Thymus (tissue), 11 donors: ENCODE data around the gene ATXN7. TPM values are rescaled to one million over a fixed set of nuclear protein-coding genes. Genes with fewer than 3 reads are reported as not detected.

Experiments
- DNase-seq, 9 donors: peaks; one replicate each; pipeline ENCODE4 v3.0.0-alpha.2; 2013; ENCODE audit warnings: low spot score in 9 of 9, low read depth in 6 of 9, missing footprints in 1 of 9
- H3K27ac ChIP-seq, 2 donors: one replicate each; pipeline ENCODE4 v1.5.1; 2013; ENCODE audit warnings: control low read depth in 1 of 2, low read depth in 1 of 2, low read length in 1 of 2, mild to moderate bottlenecking in 1 of 2, moderate library complexity in 1 of 2
- H3K27me3 ChIP-seq, 2 donors: one replicate each; pipeline ENCODE4 v1.5.1; 2013; ENCODE audit warnings: low read length in 1 of 2; ENCODE audit not compliant: control insufficient read depth in 2 of 2, insufficient read depth in 1 of 2
- H3K36me3 ChIP-seq, 2 donors: one replicate each; pipeline ENCODE4 v1.5.1; 2013; ENCODE audit warnings: low read length in 1 of 2, mild to moderate bottlenecking in 1 of 2, moderate library complexity in 1 of 2; ENCODE audit not compliant: control insufficient read depth in 2 of 2, insufficient read depth in 2 of 2
- H3K4me1 ChIP-seq, 2 donors: one replicate each; pipeline ENCODE4 v1.5.1; 2013; ENCODE audit warnings: low read length in 2 of 2; ENCODE audit not compliant: control insufficient read depth in 2 of 2, insufficient read depth in 2 of 2
- H3K4me3 ChIP-seq, 2 donors: one replicate each; pipeline ENCODE4 v1.5.1; 2013; ENCODE audit warnings: low read length in 2 of 2, control low read depth in 1 of 2, mild to moderate bottlenecking in 1 of 2
- H3K9me3 ChIP-seq, 2 donors: one replicate each; pipeline ENCODE4 v1.5.1; 2013; ENCODE audit warnings: low read length in 1 of 2, mild to moderate bottlenecking in 1 of 2; ENCODE audit not compliant: control insufficient read depth in 2 of 2, insufficient read depth in 1 of 2
- WGBS: extraction: QIAGEN DNeasy Blood & Tissue Kit; methylation state at CpG from one replicate; pipeline ENCODE4 v1.1.7; 2013; 5-methylcytosine and 5-hydroxymethylcytosine counted together
- polyA plus RNA-seq: library from polyadenylated mRNA; stranded (reverse); fragments of 200-250 nt; gene quantifications from one replicate; pipeline ENCODE4 v1.2.3, GENCODE V29; 2013
- total RNA-seq: library from RNA; stranded (reverse); fragments of 120-200 nt; gene quantifications from one replicate; pipeline ENCODE4 v1.2.4, GENCODE V29; 2013
- donor health status: healthy.

Gene ATXN7
- total and polyA plus RNA-seq, 2 donors = 7.8 to 11.8 TPM

- no peak overlapping the region for H3K27ac ChIP-seq
- no peaks in the 10 kb centered on the region for H3K27me3 ChIP-seq
- WGBS = 98% methylated on average over 5 of the region's 5 CpGs
- H3K36me3 ChIP-seq = peaks cover 23 to 53% of the 10 kb centered on the region in 2 donors
- no peak overlapping the region for H3K4me3 ChIP-seq
- no peaks in the 10 kb centered on the region for H3K9me3 ChIP-seq
- no peaks in the 10 kb centered on the region for H3K4me1 ChIP-seq
- no peak for DNase-seq
Observed at GRCh38 chr3:63920001-63920400, 56.3 kb downstream of the ATXN7 start.

GRCh38 chr3:63921741-63922482 is 58.2 kb downstream of the ATXN7 start:
- Histone ChIP-seq H3K9me3 (no peaks in the 10 kb centered on the region), H3K27me3 (no peaks in the 10 kb centered on the region), H3K36me3 (peaks cover 30 to 56% of the 10 kb centered on the region in 2 donors), H3K27ac (no peak overlapping the region), H3K4me1 (no peaks in the 10 kb centered on the region), H3K4me3 (no peak overlapping the region)
- DNase-seq = peak in 1 of 9 donors; percentile 25
- WGBS = 88% methylated on average over 6 of the region's 6 CpGs

- peaks cover 27 to 58% of the 10 kb centered on the region in 2 donors for H3K36me3 ChIP-seq
- no peaks in the 10 kb centered on the region for H3K4me1 ChIP-seq
- 97% methylated on average over 2 of the region's 2 CpGs for WGBS
- no peak overlapping the region for H3K4me3 ChIP-seq
- H3K9me3 ChIP-seq = no peaks in the 10 kb centered on the region
- H3K27ac ChIP-seq = no peak overlapping the region
- no peaks in the 10 kb centered on the region for H3K27me3 ChIP-seq
- DNase-seq = no peak
Observed at GRCh38 chr3:63922491-63923199, 59.0 kb downstream of the ATXN7 start.

GRCh38 chr3:63926309-63926708 is 62.6 kb downstream of the ATXN7 start:
- H3K27me3 ChIP-seq = no peaks in the 10 kb centered on the region
- no peak for DNase-seq
- WGBS = 98% methylated on average over 4 of the region's 4 CpGs
- peaks cover 22 to 55% of the 10 kb centered on the region in 2 donors for H3K36me3 ChIP-seq
- no peaks in the 10 kb centered on the region for H3K9me3 ChIP-seq
- H3K4me1 ChIP-seq = no peaks in the 10 kb centered on the region
- H3K27ac ChIP-seq = no peak overlapping the region
- no peak overlapping the region for H3K4me3 ChIP-seq

GRCh38 chr3:63927422-63928280 is 64.0 kb downstream of the ATXN7 start:
- no peak for DNase-seq
- Histone ChIP-seq H3K4me3 (no peak overlapping the region), H3K9me3 (no peaks in the 10 kb centered on the region), H3K4me1 (no peaks in the 10 kb centered on the region), H3K27ac (no peak overlapping the region), H3K36me3 (peaks cover 16 to 50% of the 10 kb centered on the region in 2 donors), H3K27me3 (no peaks in the 10 kb centered on the region)
- 96% methylated on average over 10 of the region's 10 CpGs for WGBS

GRCh38 chr3:63931290-63931689 is 67.6 kb downstream of the ATXN7 start:
- Histone ChIP-seq H3K4me1 (peaks cover 2 to 4% of the 10 kb centered on the region in 2 donors), H3K27ac (no peak overlapping the region), H3K9me3 (no peaks in the 10 kb centered on the region), H3K27me3 (no peaks in the 10 kb centered on the region), H3K36me3 (peaks cover 0 to 18% of the 10 kb centered on the region in 2 donors), H3K4me3 (no peak overlapping the region)
- no peak for DNase-seq
- 99% methylated on average over 3 of the region's 3 CpGs for WGBS

GRCh38 chr3:63932509-63933212 is 69.0 kb downstream of the ATXN7 start:
- Histone ChIP-seq H3K27me3 (no peaks in the 10 kb centered on the region), H3K27ac (no peak overlapping the region), H3K4me3 (no peak overlapping the region), H3K4me1 (peaks cover 2 to 4% of the 10 kb centered on the region in 2 donors), H3K9me3 (no peaks in the 10 kb centered on the region), H3K36me3 (peaks cover 0 to 13% of the 10 kb centered on the region in 2 donors)
- no peak for DNase-seq
- WGBS = 92% methylated on average over 3 of the region's 3 CpGs

GRCh38 chr3:63933459-63933858 is 69.8 kb downstream of the ATXN7 start:
- H3K4me1 ChIP-seq = peaks cover 2 to 4% of the 10 kb centered on the region in 2 donors
- 96% methylated on average over 1 of the region's 1 CpG for WGBS
- peak overlapping the region in 1 of 2 donors; percentile 12 for H3K27ac ChIP-seq

More at GRCh38 chr3:63933459-63933858, 69.8 kb downstream of the ATXN7 start:
- Histone ChIP-seq H3K36me3 (peaks cover 0 to 11% of the 10 kb centered on the region in 2 donors), H3K27me3 (no peaks in the 10 kb centered on the region), H3K9me3 (no peaks in the 10 kb centered on the region), H3K4me3 (no peak overlapping the region)
- DNase-seq = no peak
